GM18502 (cell line): ENCODE data around the gene RAPGEF5.
A peak's percentile ranks its signal among the peaks of the same experiment; 100 is the strongest.

Experiments
- ATAC-seq: cut with Tn5 transposase; IDR thresholded peaks from one replicate; pipeline ENCODE4 v1.9.1; 2021; ENCODE audit warnings: mild to moderate bottlenecking; ENCODE audit not compliant: unreplicated experiment, poor library complexity

The RAPGEF5 gene

GRCh38 chr7:22351878-22352277 lies 5.1 kb downstream of the RAPGEF5 start:
- ATAC-seq = peak; percentile 27

GRCh38 chr7:22351329-22351692 lies 5.6 kb downstream of the RAPGEF5 start:
- ATAC-seq = peak; percentile 83

GRCh38 chr7:22350466-22351328 lies 6.3 kb downstream of the RAPGEF5 start:
- ATAC-seq = peak; percentile 50

- ATAC-seq = no peak
Observed at GRCh38 chr7:22348379-22348778, 8.6 kb downstream of the RAPGEF5 start.

GRCh38 chr7:22346383-22347107 lies 10.4 kb downstream of the RAPGEF5 start:
- no peak for ATAC-seq

GRCh38 chr7:22344655-22345054 lies 12.3 kb downstream of the RAPGEF5 start:
- no peak for ATAC-seq

- ATAC-seq = no peak
Observed at GRCh38 chr7:22343612-22344011, 13.3 kb downstream of the RAPGEF5 start.

- no peak for ATAC-seq
Observed at GRCh38 chr7:22343071-22343470, 13.9 kb downstream of the RAPGEF5 start.

GRCh38 chr7:22339725-22340390 lies 17.1 kb downstream of the RAPGEF5 start:
- no peak for ATAC-seq

GRCh38 chr7:22338877-22339276 lies 18.1 kb downstream of the RAPGEF5 start:
- ATAC-seq = no peak

- no peak for ATAC-seq
Observed at GRCh38 chr7:22338411-22338810, 18.5 kb downstream of the RAPGEF5 start.

GRCh38 chr7:22333680-22334141 lies 23.2 kb downstream of the RAPGEF5 start:
- ATAC-seq = no peak

- no peak for ATAC-seq
Observed at GRCh38 chr7:22332461-22332870, 24.5 kb downstream of the RAPGEF5 start.

GRCh38 chr7:22331704-22332103 lies 25.2 kb downstream of the RAPGEF5 start:
- no peak for ATAC-seq

- ATAC-seq = no peak
Observed at GRCh38 chr7:22330903-22331302, 26.1 kb downstream of the RAPGEF5 start.

GRCh38 chr7:22329816-22330524 lies 27.0 kb downstream of the RAPGEF5 start:
- no peak for ATAC-seq

- no peak for ATAC-seq
Observed at GRCh38 chr7:22326181-22326580, 30.8 kb downstream of the RAPGEF5 start.

GRCh38 chr7:22325671-22326070 lies 31.3 kb downstream of the RAPGEF5 start:
- ATAC-seq = no peak

- no peak for ATAC-seq
Observed at GRCh38 chr7:22323714-22324113, 33.2 kb downstream of the RAPGEF5 start.

GRCh38 chr7:22320416-22320815 lies 36.5 kb downstream of the RAPGEF5 start:
- ATAC-seq = no peak
